Measurements from ENCODE around the gene ENO4. TPM values are rescaled to one million over a fixed set of nuclear protein-coding genes. Genes with fewer than 3 reads are reported as not detected.
A peak's percentile ranks its signal among the peaks of the same experiment; 100 is the strongest.

Gene ENO4
- total RNA-seq, 6 donors from 2014 or later = 0.06 to 3.0 (median 1.1) TPM

- Histone ChIP-seq H3K4me1 (no peaks in the 10 kb centered on the region), H3K4me3 (no peak overlapping the region), H3K27ac (no peak overlapping the region), H3K9me3 (no peaks in the 10 kb centered on the region), H3K27me3 (no peaks in the 10 kb centered on the region), H3K36me3 (no peaks in the 10 kb centered on the region)
- TF ChIP-seq EP300 (IDR thresholded peaks at IDR 0.05) (no peak), POLR2AphosphoS5 (IDR thresholded peaks at IDR 0.05) (no peak), POLR2A (IDR thresholded peaks at IDR 0.05) (no peak), CTCF (IDR thresholded peaks at IDR 0.05) (no peak)
- WGBS, 2 donors = 90 to 95% methylated on average over 17 to 19 of the region's 19 CpGs
- no peak for ATAC-seq (ENCODE audit: low FRiP score in 2 of 2)
- peak in 1 of 2 donors; percentile 68 for DNase-seq
Measured at GRCh38 chr10:116802876-116803275, 46.4 kb upstream of the ENO4 start.

- ATAC-seq (ENCODE audit: low FRiP score in 2 of 2) = no peak
- H3K9me3 ChIP-seq = no peaks in the 10 kb centered on the region
- H3K27ac ChIP-seq = no peak overlapping the region
- H3K4me1 ChIP-seq = no peaks in the 10 kb centered on the region
- H3K36me3 ChIP-seq = no peaks in the 10 kb centered on the region
- H3K4me3 ChIP-seq = no peak overlapping the region
- no peak for TF ChIP-seq POLR2AphosphoS5 (IDR thresholded peaks at IDR 0.05)
- no peak for TF ChIP-seq CTCF (IDR thresholded peaks at IDR 0.05)
- TF ChIP-seq POLR2A (IDR thresholded peaks at IDR 0.05) = no peak
- TF ChIP-seq EP300 (IDR thresholded peaks at IDR 0.05) = no peak
- DNase-seq = no peak
- no peaks in the 10 kb centered on the region for H3K27me3 ChIP-seq
- 73 to 75% methylated on average over 22 of the region's 22 CpGs for WGBS, 2 donors
Measured at GRCh38 chr10:116803451-116804249, 45.6 kb upstream of the ENO4 start.

- no peaks in the 10 kb centered on the region for H3K36me3 ChIP-seq
- H3K27me3 ChIP-seq = no peaks in the 10 kb centered on the region
- ATAC-seq (ENCODE audit: low FRiP score in 2 of 2) = no peak
- H3K4me3 ChIP-seq = no peak overlapping the region
- H3K27ac ChIP-seq = no peak overlapping the region
- 81 to 92% methylated on average over 11 to 13 of the region's 13 CpGs for WGBS, 2 donors
- TF ChIP-seq CTCF (IDR thresholded peaks at IDR 0.05) (no peak), EP300 (IDR thresholded peaks at IDR 0.05) (no peak), POLR2AphosphoS5 (IDR thresholded peaks at IDR 0.05) (no peak), POLR2A (IDR thresholded peaks at IDR 0.05) (no peak)
- H3K9me3 ChIP-seq = no peaks in the 10 kb centered on the region
- H3K4me1 ChIP-seq = peaks cover 0 to 3% (median 0%) of the 10 kb centered on the region in 4 donors
- DNase-seq = no peak
Measured at GRCh38 chr10:116808706-116809105, 40.6 kb upstream of the ENO4 start.

- TF ChIP-seq EP300 (IDR thresholded peaks at IDR 0.05) (no peak), CTCF (IDR thresholded peaks at IDR 0.05) (peak in 4 of 6 experiments; percentile 21 to 44 (median 34)), POLR2A (IDR thresholded peaks at IDR 0.05) (no peak), POLR2AphosphoS5 (IDR thresholded peaks at IDR 0.05) (no peak)
- no peak overlapping the region for H3K27ac ChIP-seq
- no peaks in the 10 kb centered on the region for H3K27me3 ChIP-seq
- no peak overlapping the region for H3K4me3 ChIP-seq
- H3K4me1 ChIP-seq = peaks cover 0 to 3% (median 0%) of the 10 kb centered on the region in 4 donors
- no peaks in the 10 kb centered on the region for H3K9me3 ChIP-seq
- peak in 1 of 2 donors; percentile 55 for DNase-seq
- no peak for ATAC-seq (ENCODE audit: low FRiP score in 2 of 2)
- no peaks in the 10 kb centered on the region for H3K36me3 ChIP-seq
- WGBS, 2 donors = 50 to 57% methylated on average over 20 of the region's 20 CpGs
Measured at GRCh38 chr10:116809483-116810119, 39.7 kb upstream of the ENO4 start.
